Measurements from ENCODE around the gene KLK10.

GRCh38 chr19:51060336-51060735 lies 40.8 kb upstream of the KLK10 start:
- no peak for TF ChIP-seq CTCF (IDR thresholded peaks at IDR 0.05 in 4 of 5, conservative IDR thresholded peaks at IDR 0.05 in 1 of 5)
- TF ChIP-seq POLR2A (IDR thresholded peaks at IDR 0.05), result no peak
